H1 (cell line): ENCODE measurements around the gene PDIA2. TPM values are rescaled to one million over a fixed set of nuclear protein-coding genes. Genes with fewer than 3 reads are reported as not detected.

Experiments used
- CTCF ChIA-PET: fragments of 300-600 bp; sonication (Branson Sonifier 250); formaldehyde crosslinking; loops from one replicate; lab custom pipeline; 2021; ENCODE audit not compliant: partially characterized antibody; lab: Charles Lee
- POLR2A ChIA-PET: fragments of 300-600 bp; sonication (Branson Sonifier 250); formaldehyde crosslinking; loops from one replicate; lab custom pipeline; 2021; ENCODE audit warnings: inconsistent platforms; ENCODE audit not compliant: partially characterized antibody; lab: Charles Lee
- DNase-seq, 2 experiments: peaks; one replicate each; pipeline versions ENCODE4 v3.0.0 to v3.0.0-alpha.2; 2010 to 2022; ENCODE audit warnings: low spot score in 2 of 2, low read depth in 1 of 2, mixed read lengths in 1 of 2
- FAIRE-seq: peaks from 2 replicates; lab custom pipeline; 2011; peaks lifted over from hg19 to GRCh38; lab: Jason Lieb, UNC
- H2AFZ ChIP-seq: 2 replicates; pipeline ENCODE4 v1.8.1; 2012; ENCODE audit warnings: low read length, inconsistent platforms
- H2AK5ac ChIP-seq: 2 replicates; pipeline ENCODE4 v1.6.1; 2013; ENCODE audit warnings: low read depth, low read length
- H2BK120ac ChIP-seq: replicated peaks from 2 replicates; pipeline ENCODE3; 2013; ENCODE audit warnings: low read depth, low read length, inconsistent platforms
- H2BK12ac ChIP-seq: 2 replicates; pipeline ENCODE4 v1.6.1; 2013; ENCODE audit warnings: low read depth, low read length
- H2BK15ac ChIP-seq: 2 replicates; pipeline ENCODE4 v1.6.1; 2013; ENCODE audit warnings: low read length
- H2BK20ac ChIP-seq: 2 replicates; pipeline ENCODE4 v1.6.1; 2013; ENCODE audit warnings: low read length
- H2BK5ac ChIP-seq: 2 replicates; pipeline ENCODE4 v1.6.1; 2013; ENCODE audit warnings: low read depth, low read length
- H3K14ac ChIP-seq: 2 replicates; pipeline ENCODE4 v1.6.1; 2013; ENCODE audit warnings: inconsistent platforms; ENCODE audit not compliant: insufficient read length
- H3K18ac ChIP-seq: 2 replicates; pipeline ENCODE4 v1.6.1; 2013; ENCODE audit warnings: low read length; ENCODE audit errors: extremely low read depth
- H3K23ac ChIP-seq: 2 replicates; pipeline ENCODE4 v1.6.1; 2013; ENCODE audit warnings: inconsistent platforms; ENCODE audit not compliant: insufficient read length
- H3K23me2 ChIP-seq: 2 replicates; pipeline ENCODE4 v1.6.1; 2013; ENCODE audit warnings: low read depth, low read length
- H3K27ac ChIP-seq: 2 replicates; pipeline ENCODE4 v1.6.1; 2011; ENCODE audit warnings: low read depth, low read length, inconsistent platforms
- H3K27me3 ChIP-seq, 4 experiments: replicated peaks in 1 of 4; 1 replicate in 1 of 4; 2 replicates in 3 of 4; pipeline versions ENCODE4 v1.6.1 to v1.8.1; 2011 to 2013; ENCODE audit warnings: low read length in 3 of 4, mild to moderate bottlenecking in 3 of 4, inconsistent platforms in 2 of 4, mixed read lengths in 2 of 4, moderate library complexity in 1 of 4; ENCODE audit not compliant: control insufficient read depth in 3 of 4, insufficient read depth in 3 of 4; ENCODE audit errors: extremely low read depth in 1 of 4
- H3K36me3 ChIP-seq, 4 experiments: 2 replicates each; pipeline versions ENCODE4 v1.6.1 to v1.8.1; 2011 to 2013; ENCODE audit warnings: mild to moderate bottlenecking in 4 of 4, low read length in 3 of 4, moderate library complexity in 2 of 4, control low read depth in 1 of 4, inconsistent platforms in 1 of 4; ENCODE audit not compliant: insufficient read depth in 4 of 4, control insufficient read depth in 2 of 4
- H3K4ac ChIP-seq: replicated peaks from 2 replicates; pipeline ENCODE3; 2013; ENCODE audit warnings: low read length, low read depth, mixed read lengths, inconsistent platforms; ENCODE audit not compliant: insufficient read length
- H3K4me1 ChIP-seq, 4 experiments: replicated peaks in 1 of 4; 1 replicate in 1 of 4; 2 replicates in 3 of 4; pipeline versions ENCODE4 v1.6.1 to v1.8.1; 2011 to 2013; ENCODE audit warnings: low read length in 3 of 4, inconsistent platforms in 2 of 4, mixed read lengths in 1 of 4; ENCODE audit not compliant: insufficient read depth in 4 of 4, control insufficient read depth in 3 of 4
- H3K4me2 ChIP-seq, 2 experiments: 2 replicates each; pipeline versions ENCODE4 v1.6.1 to v1.8.1; 2011 to 2013; ENCODE audit warnings: low read depth in 2 of 2, low read length in 2 of 2, control low read depth in 1 of 2, inconsistent platforms in 1 of 2, mild to moderate bottlenecking in 1 of 2; ENCODE audit not compliant: insufficient read depth in 1 of 2
- H3K4me3 ChIP-seq, 4 experiments: fragments of 200-600, 300-600 bp in 1 of 4; sonication (generic), shearing (Covaris generic), sonication (Bioruptor Twin) in 1 of 4; 2 replicates each; pipeline versions ENCODE4 v1.5.1 to v1.8.1; 2011 to 2016; ENCODE audit warnings: low read length in 4 of 4, low read depth in 3 of 4, control low read depth in 2 of 4, inconsistent platforms in 2 of 4, mild to moderate bottlenecking in 2 of 4, mixed read lengths in 1 of 4, moderate library complexity in 1 of 4; ENCODE audit not compliant: insufficient read depth in 2 of 4; ENCODE audit errors: extremely low read depth in 1 of 4
- H3K56ac ChIP-seq: replicated peaks from 2 replicates; pipeline ENCODE3; 2013; ENCODE audit warnings: low read depth, mild to moderate bottlenecking, mixed read lengths, low read length, inconsistent platforms; ENCODE audit not compliant: insufficient read length
- H3K79me1 ChIP-seq: 2 replicates; pipeline ENCODE4 v1.6.1; 2013; ENCODE audit warnings: low read depth, low read length, control low read depth
- H3K79me2 ChIP-seq, 2 experiments: 2 replicates each; pipeline versions ENCODE4 v1.6.1 to v1.8.1; 2012 to 2013; ENCODE audit warnings: low read length in 2 of 2, mild to moderate bottlenecking in 2 of 2, inconsistent platforms in 1 of 2; ENCODE audit not compliant: insufficient read depth in 2 of 2, control insufficient read depth in 1 of 2
- H3K9ac ChIP-seq, 4 experiments: replicated peaks in 1 of 4; 1 replicate in 1 of 4; 2 replicates in 3 of 4; pipeline versions ENCODE4 v1.6.1 to v1.8.1; 2011 to 2013; ENCODE audit warnings: low read depth in 3 of 4, low read length in 3 of 4, control low read depth in 2 of 4, mild to moderate bottlenecking in 2 of 4, moderate library complexity in 2 of 4, inconsistent platforms in 1 of 4; ENCODE audit errors: extremely low read depth in 1 of 4
- H3K9me3 ChIP-seq, 2 experiments: 2 replicates each; pipeline versions ENCODE4 v1.6.1 to v1.8.1; 2012 to 2013; ENCODE audit warnings: mild to moderate bottlenecking in 2 of 2, moderate library complexity in 2 of 2, control low read depth in 1 of 2, inconsistent platforms in 1 of 2, low read depth in 1 of 2, low read length in 1 of 2, mixed read lengths in 1 of 2; ENCODE audit not compliant: insufficient read depth in 2 of 2
- H4K20me1 ChIP-seq, 2 experiments: replicated peaks in 1 of 2; 2 replicates each; pipeline versions ENCODE3 to v1.8.1; 2011 to 2013; ENCODE audit warnings: inconsistent platforms in 2 of 2, low read length in 2 of 2, mild to moderate bottlenecking in 1 of 2; ENCODE audit not compliant: insufficient read depth in 2 of 2, control insufficient read depth in 1 of 2
- H4K5ac ChIP-seq: 2 replicates; pipeline ENCODE4 v1.6.1; 2013; ENCODE audit warnings: low read length, low read depth, mixed read lengths, inconsistent platforms; ENCODE audit not compliant: insufficient read length
- H4K8ac ChIP-seq: 2 replicates; pipeline ENCODE4 v1.8.0; 2013; ENCODE audit warnings: mild to moderate bottlenecking, moderate library complexity, low read length, inconsistent platforms; ENCODE audit not compliant: insufficient read depth; ENCODE audit errors: extremely low read depth
- H4K91ac ChIP-seq: replicated peaks from 2 replicates; pipeline ENCODE3; 2013; ENCODE audit warnings: low read length, mixed read lengths, inconsistent platforms; ENCODE audit not compliant: insufficient read length
- ASH2L ChIP-seq: fragments of 200-600, 300-600 bp; sonication (generic); IDR thresholded peaks from one replicate; pipeline ENCODE4 v1.7.1; 2017; ENCODE audit warnings: low read length
- EP300 ChIP-seq, 2 experiments: IDR thresholded peaks; 1 replicate in 1 of 2; 2 replicates in 1 of 2; pipeline ENCODE4 v1.6.1; 2011 to 2012; ENCODE audit warnings: low read depth in 2 of 2, low read length in 2 of 2, mild to moderate bottlenecking in 2 of 2, borderline replicate concordance in 1 of 2, inconsistent platforms in 1 of 2, moderate library complexity in 1 of 2
- POLR2AphosphoS5 ChIP-seq: IDR thresholded peaks from 2 replicates; pipeline ENCODE4 v1.6.1; 2011; ENCODE audit warnings: low read depth, low read length
- SIN3A ChIP-seq, 2 experiments: IDR thresholded peaks in 1 of 2; conservative IDR thresholded peaks in 1 of 2; 2 replicates each; pipeline ENCODE4 v1.6.1; 2011 to 2012; ENCODE audit warnings: low read length in 2 of 2, improper control_type of control experiment in 1 of 2, low read depth in 1 of 2, mild to moderate bottlenecking in 1 of 2
- WGBS, 2 experiments: shearing (Covaris generic) in 1 of 2; methylation state at CpG; one replicate each; pipeline versions ENCODE4 v1.1.6 to v1.1.7; 2013 to 2015; ENCODE audit warnings: low lambda C conversion rate in 2 of 2, mixed read lengths in 2 of 2, inconsistent platforms in 1 of 2, low coverage in 1 of 2, missing lambda C conversion rate in 1 of 2; ENCODE audit not compliant: insufficient replicate concordance in 2 of 2, insufficient coverage in 1 of 2, insufficient read length in 1 of 2; ENCODE audit errors: extremely low coverage in 1 of 2, missing lambda C conversion rate in 1 of 2; 5-methylcytosine and 5-hydroxymethylcytosine counted together
- polyA plus RNA-seq, 7 experiments: library from polyadenylated mRNA; depleted of rRNA in 3 of 7; stranded (reverse) in 5 of 7; unstranded in 2 of 7; fragments of >200 nt in 5 of 7; fragments of 200-250 nt in 2 of 7; gene quantifications; 1 replicate in 5 of 7; 2 replicates in 1 of 7; 4 replicates in 1 of 7; pipeline versions ENCODE4 v1.2.1 to v1.2.3, GENCODE V29; 2011 to 2013; ENCODE audit warnings: missing spikeins in 2 of 7, mixed read lengths in 2 of 7
- total RNA-seq: library from RNA; stranded (reverse); fragmentation: NEBNext Ultra II Directional; extraction: Animal tissue kit (Norgen Biotek cat#: 25700); gene quantifications from 2 replicates; pipeline ENCODE4 v1.2.1, GENCODE V29; 2021

PDIA2 gene
- total and polyA plus RNA-seq, 2 of the 8 experiments (the other 6 are each of a cell fraction or from before 2014, with no cell fraction given), result 0.34 to 0.50 TPM

DNA sequence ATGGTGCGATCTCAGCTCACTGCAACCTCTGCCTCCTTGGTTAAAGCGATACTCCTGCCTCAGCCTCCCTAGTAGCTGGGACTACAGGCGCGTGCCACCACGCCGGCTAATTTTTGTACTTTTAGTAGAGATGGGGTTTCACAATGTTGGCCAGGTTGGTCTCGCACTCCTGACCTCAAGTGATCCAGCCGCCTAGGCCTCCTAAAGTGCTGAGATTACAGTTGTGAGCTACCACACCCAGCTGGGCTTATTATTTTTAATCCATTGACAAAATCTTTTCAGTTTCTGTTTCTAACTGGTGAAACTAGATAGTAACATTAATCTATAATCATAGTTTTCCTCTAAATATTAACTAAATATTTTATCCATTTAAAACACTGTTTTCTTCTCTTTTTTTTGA, 42.4 kb upstream of the PDIA2 start:
- H2AFZ ChIP-seq, result no peak overlapping the region
- CTCF ChIA-PET, result interaction anchor here (0.7 to 2.3 kb wide), 4 partner anchors 13 to 1997 kb away, joined by 3 to 13 read pairs (median 4); no protein-coding TSS in a partner anchor
- H3K4me3 ChIP-seq, result no peak overlapping the region
- WGBS, 2 experiments, result 94% methylated on average over 8 of the region's 8 CpGs; no CpG with 5 or more reads in 1 of the 2 experiments
- no peaks in the 10 kb centered on the region for H3K4me1 ChIP-seq
- H2AK5ac ChIP-seq, result no peak overlapping the region
- H3K79me2 ChIP-seq, result peaks cover 0 to 37% of the 10 kb centered on the region in 2 experiments; a peak in 3 of 4 replicates
- peaks cover under 1% of the 10 kb centered on the region; the same call in 1 of the 2 replicates for H3K23me2 ChIP-seq
- H2BK120ac ChIP-seq, result no peak overlapping the region
- no peak overlapping the region for H2BK5ac ChIP-seq
- POLR2A ChIA-PET, result interaction anchor here (0.8 to 5.0 kb wide), 5 partner anchors 9 to 90 kb away, joined by 3 to 26 read pairs (median 4); partner anchors contain the start of gene LUC7L
- no peak overlapping the region for H3K4ac ChIP-seq
- no peak overlapping the region for H3K18ac ChIP-seq
- no peak for TF ChIP-seq POLR2AphosphoS5
- no peak for TF ChIP-seq ASH2L
- TF ChIP-seq EP300 (IDR thresholded peaks at IDR 0.05; ENCODE audit: borderline replicate concordance in 1 of 2, low read depth in 2 of 2, low read length in 2 of 2), result no peak
- no peak for TF ChIP-seq SIN3A (conservative IDR thresholded peaks at IDR 0.05 in 1 of 2, IDR thresholded peaks at IDR 0.05 in 1 of 2; ENCODE audit: low read depth in 1 of 2, low read length in 2 of 2)
- H4K5ac ChIP-seq, result no peak overlapping the region
- no peak overlapping the region for H3K14ac ChIP-seq
- H3K36me3 ChIP-seq, result no peaks in the 10 kb centered on the region
- H3K27ac ChIP-seq, result no peak overlapping the region
- peaks cover 0 to 7% of the 10 kb centered on the region in 2 experiments for H4K20me1 ChIP-seq
- H2BK15ac ChIP-seq, result no peak overlapping the region
- no peak overlapping the region for H4K91ac ChIP-seq
- DNase-seq, result no peak
- no peak overlapping the region for H2BK20ac ChIP-seq
- H2BK12ac ChIP-seq, result no peak overlapping the region
- H3K9ac ChIP-seq, result no peak overlapping the region
- no peak for FAIRE-seq
- no peak overlapping the region for H3K23ac ChIP-seq
- no peaks in the 10 kb centered on the region for H3K9me3 ChIP-seq
- H3K56ac ChIP-seq, result no peak overlapping the region
- no peak overlapping the region for H3K4me2 ChIP-seq
- H4K8ac ChIP-seq, result no peak overlapping the region
- H3K27me3 ChIP-seq, result no peaks in the 10 kb centered on the region
- H3K79me1 ChIP-seq, result no peaks in the 10 kb centered on the region; the same call in 1 of the 2 replicates
